Stimulated activated CD4-positive, alpha-beta T cell treated with anti-CD3 and anti-CD28 coated beads, Interleukin-2, amount 100 ng/mL, for 48 hours (primary cell): ENCODE results near the gene ARSI.

ENCODE experiments used
- DNase-seq, 2 donors: peaks; one replicate each; pipeline ENCODE4 v3.0.0-alpha.2; 2020

The ARSI gene

GRCh38 chr5:150289551-150290390, 12.9 kb downstream of the ARSI start, which contains the start of gene CAMK2A:
CAMK2A (minus strand) TSS chr5:150289773; CDS start chr5:150289625, 148 bp downstream.
- no peak for DNase-seq

GRCh38 chr5:150288791-150289190, 13.9 kb downstream of the ARSI start:
- no peak for DNase-seq

DNA sequence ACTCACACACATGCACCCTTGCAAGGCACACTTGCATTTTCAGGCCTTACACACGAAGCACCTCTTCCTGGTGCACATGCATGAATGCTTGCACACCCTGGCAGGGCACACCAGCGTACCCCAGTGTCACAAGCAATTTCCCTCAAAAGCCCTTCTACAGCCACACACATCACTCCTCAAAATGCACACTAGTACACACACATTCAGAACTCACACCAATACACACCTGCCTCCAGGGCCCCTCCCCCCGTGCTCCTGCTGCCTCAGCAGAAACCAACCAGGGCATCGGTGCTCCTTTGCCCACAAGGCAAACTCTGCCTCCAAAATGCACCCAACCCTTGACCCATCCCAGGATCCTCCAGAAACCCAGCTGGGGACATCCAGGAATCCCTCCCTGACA, 14.3 kb downstream of the ARSI start:
- DNase-seq: no peak

GRCh38 chr5:150286820-150287219, 15.9 kb downstream of the ARSI start:
- DNase-seq: no peak

DNA sequence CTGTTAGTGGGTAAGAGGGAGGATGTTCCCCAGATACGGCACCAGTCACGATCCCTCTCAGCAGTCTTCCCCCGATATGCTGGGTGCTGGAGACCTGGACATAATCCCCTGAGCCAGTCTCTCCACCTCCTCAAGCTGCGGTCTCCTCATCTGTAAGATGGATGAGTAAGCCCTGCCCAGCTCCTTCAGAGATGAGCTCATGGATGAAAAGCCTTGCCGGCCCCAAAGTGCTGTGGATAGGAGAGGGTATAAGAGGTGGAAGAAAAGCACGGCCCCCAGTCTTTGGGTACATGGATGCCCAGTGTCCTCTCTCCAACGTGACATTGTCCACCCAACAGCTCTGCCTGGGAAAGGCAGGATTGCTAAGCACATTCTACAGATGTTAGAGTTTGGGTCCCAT, 17.6 kb downstream of the ARSI start:
- no peak for DNase-seq

- no peak for DNase-seq
These were observed 18.4 kb downstream of the ARSI start for GRCh38 chr5:150284311-150284710.

DNA sequence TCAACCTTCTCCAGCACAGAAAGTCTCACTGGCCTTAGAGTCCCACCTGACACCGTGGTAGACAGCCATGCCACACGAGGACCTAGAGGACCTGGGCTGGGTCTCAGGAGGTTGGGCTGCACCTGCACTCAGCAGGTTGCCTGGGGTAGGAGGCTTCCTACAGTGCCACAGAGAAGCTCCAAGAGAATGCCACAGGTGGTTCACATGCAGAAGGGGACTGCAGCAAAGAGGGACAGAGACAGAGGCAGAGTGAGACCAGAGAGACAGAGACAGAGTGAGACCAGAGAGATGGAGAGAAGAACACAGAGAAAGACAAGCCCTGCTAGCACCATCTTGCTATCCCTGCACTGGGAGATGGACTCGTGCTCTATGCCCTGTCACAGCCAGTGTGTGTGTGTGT, 18.8 kb downstream of the ARSI start:
- no peak for DNase-seq

- no peak for DNase-seq
These were observed 20.7 kb downstream of the ARSI start for GRCh38 chr5:150281987-150282386.

GRCh38 chr5:150279330-150280020, 23.2 kb downstream of the ARSI start:
- DNase-seq: no peak

DNA sequence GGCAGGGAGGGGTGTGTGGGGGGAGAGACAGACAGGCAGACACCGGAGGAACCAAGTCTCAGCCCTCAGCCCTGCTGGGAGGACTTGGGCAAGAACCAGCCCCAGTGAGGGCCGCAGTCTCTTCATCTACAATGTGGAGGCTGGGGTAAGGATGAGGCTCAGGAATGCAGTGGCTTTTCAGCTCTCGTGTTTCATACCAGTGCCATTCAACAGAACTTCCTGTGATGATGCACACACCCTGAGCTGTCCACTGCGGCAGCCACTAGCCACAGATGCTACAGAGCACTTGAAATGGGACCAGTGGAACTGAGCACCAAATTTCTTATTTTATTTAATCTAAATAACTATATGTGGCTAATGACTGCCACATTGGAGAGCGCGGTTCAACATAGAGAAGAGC, 23.8 kb downstream of the ARSI start:
- no peak for DNase-seq

DNA sequence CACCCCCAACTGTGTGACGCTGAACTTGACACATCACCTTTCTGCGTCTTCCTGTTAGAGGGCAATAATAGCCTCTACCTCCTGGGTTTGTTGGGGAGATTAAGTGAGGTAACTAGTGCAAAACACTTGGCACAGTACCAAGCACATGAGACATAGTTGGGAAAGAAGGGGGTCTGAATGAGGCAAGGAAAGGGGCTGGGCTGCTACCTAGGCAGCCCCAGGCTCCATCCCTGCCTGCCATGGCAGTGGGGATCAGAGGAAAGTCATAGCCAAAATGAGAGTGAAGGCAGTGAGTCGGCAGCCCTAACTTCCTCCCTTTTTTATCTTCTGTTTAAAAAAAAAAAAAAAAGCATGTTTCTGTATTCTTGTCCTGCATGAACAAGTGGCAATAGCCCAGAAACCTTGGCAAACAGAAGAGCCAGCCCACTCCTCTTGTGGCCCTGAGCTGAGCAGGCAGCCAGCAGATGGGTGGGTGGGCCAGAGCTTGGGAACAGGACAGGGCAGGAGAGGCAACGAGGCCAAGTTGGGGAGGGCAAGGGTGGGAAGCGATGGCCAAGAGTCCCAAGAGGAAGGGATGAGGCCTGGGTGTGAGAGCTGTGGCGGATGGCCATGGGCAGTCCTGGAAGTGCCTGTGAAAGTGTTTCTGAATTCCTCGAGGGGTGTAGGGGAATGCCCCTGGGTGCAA, 24.5 kb downstream of the ARSI start:
- no peak for DNase-seq

- no peak for DNase-seq
These were observed 25.7 kb downstream of the ARSI start for GRCh38 chr5:150277043-150277442.

DNA sequence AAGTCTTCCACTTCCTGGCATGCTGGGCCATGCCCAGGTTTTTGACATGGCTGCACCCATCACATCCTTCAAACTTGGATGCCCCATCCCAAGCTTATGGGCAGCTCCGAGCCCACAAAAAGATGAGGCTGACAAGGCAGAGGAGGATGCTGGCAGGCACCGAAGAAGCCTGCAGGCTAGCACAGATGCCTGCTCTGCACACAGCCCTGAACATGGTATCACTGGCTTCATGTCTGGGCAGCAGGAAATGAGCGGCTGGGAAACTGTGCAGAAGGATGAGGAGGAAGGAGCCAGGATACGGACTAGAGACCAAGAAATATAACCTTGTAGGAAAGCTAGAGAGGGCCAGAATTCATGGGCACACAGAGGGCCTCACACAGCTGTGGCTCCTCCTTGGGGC, 27.9 kb downstream of the ARSI start:
- no peak for DNase-seq

DNA sequence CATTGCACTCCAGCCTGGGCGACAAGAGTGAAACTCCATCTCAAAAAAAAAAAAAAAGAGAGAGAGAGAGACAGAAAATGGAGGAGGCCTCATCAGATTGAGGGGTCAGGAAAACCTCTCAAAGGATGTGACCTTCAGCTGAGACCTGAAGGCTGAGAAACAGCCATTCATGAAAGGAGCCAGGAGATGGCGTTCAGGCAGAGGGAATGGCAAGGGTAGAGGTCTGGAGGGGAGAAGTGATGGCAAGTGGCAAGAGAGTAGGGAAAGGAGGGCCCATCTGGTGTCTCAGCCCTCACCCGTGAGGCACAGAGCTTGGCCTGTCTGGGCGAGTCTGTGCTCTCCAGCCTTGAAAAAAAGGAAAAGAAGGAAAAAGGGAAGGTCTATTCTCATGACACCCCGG, 30.2 kb downstream of the ARSI start:
- no peak for DNase-seq

DNA sequence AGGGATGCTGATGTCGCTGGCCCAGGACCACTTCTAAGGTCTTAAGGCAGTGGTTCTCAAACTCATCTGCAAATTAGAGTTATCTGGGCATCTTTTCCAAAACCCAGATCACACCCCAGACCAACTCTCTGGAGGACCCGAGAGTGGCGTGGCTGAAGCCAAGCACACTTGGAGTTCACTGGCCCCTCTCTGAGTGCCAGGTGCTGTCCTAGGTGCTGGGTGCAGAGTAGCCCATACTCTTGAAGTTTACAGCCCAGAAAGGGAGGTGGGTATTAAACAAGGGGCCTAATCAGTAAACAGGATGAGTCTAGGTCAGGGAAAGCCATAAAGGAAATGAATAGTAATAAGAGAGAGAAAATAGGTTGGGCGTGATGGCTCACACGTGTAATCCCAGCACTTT, 30.8 kb downstream of the ARSI start:
- no peak for DNase-seq

- DNase-seq: no peak
These were observed 31.4 kb downstream of the ARSI start for GRCh38 chr5:150271296-150271692.

GRCh38 chr5:150270541-150271295, 32.0 kb downstream of the ARSI start:
- DNase-seq: no peak

DNA sequence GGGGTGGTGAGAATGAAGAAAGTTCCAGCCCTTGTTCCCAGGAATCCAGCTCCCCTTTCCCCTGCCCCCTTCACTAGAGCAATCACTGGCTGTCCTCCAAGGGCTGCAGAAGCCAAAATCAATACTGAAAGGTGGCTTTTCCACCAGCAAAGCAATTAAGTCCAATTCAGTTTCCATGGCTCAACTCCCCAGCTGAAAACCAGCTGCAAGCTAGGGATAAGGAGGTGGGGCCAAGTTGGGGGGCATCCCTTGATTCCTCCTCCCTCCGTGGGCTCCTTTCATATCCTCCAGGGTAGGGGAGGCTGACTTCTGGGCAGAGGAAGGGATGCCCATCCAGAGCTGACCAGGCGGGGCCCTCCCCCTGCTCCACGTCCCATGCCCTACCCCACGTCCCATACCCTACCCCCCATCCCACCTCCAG, 35.8 kb downstream of the ARSI start:
- DNase-seq: no peak

DNA sequence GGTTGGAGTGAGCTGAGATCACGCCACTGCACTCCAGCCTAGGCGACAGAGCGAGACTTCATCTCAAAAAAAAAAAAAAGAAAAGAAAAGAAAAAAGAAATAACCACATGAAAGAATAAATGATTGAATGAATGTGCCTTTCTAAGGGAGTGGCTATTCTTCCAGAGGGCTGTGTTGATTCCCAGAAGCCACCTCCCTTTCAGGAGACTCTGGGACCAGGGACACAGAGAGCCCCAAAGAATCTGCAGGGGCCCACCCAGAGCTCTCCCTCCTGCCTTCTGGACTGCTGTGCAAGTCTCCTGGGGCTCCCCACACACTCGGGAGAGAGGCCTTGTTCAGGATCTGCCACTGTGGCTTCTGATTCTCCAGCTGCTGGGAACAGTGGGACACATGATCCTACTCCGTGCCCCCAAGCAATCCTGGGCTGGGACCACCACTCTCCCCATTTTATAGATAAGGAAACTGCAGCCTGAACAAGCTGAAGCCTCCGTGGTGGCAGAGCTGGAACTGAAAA, 36.8 kb downstream of the ARSI start:
- DNase-seq: no peak

GRCh38 chr5:150264667-150265603, 37.8 kb downstream of the ARSI start:
- DNase-seq: no peak

- DNase-seq: no peak
These were observed 38.7 kb downstream of the ARSI start for GRCh38 chr5:150263801-150264621.
